GM12892 (cell line): ENCODE data around the gene MISP.

Experiments used
- DNase-seq: peaks from one replicate; pipeline ENCODE4 v3.0.0; 2011; ENCODE audit not compliant: insufficient read length
- FAIRE-seq: peaks from 2 replicates; lab custom pipeline; 2011; peaks lifted over from hg19 to GRCh38; lab: Jason Lieb, UNC
- POLR2A ChIP-seq: IDR thresholded peaks from 2 replicates; pipeline ENCODE4 v1.6.1; 2011; ENCODE audit warnings: low read depth, low read length, control low read depth
- POLR2AphosphoS5 ChIP-seq: IDR thresholded peaks from 2 replicates; pipeline ENCODE4 v1.6.1; 2011; ENCODE audit warnings: low read depth, low read length, control low read depth
- TAF1 ChIP-seq: IDR thresholded peaks from 2 replicates; pipeline ENCODE4 v1.6.1; 2011; ENCODE audit warnings: low read depth, mild to moderate bottlenecking, control low read depth, low read length, borderline replicate concordance

Gene MISP

GRCh38 chr19:715347-715746 is 35.6 kb upstream of the MISP start:
- no peak for DNase-seq
- TF ChIP-seq POLR2A = no peak
- no peak for TF ChIP-seq TAF1
- no peak for TF ChIP-seq POLR2AphosphoS5
- FAIRE-seq = no peak

GRCh38 chr19:718251-718951 is 32.5 kb upstream of the MISP start:
- TF ChIP-seq POLR2A = no peak
- no peak for TF ChIP-seq POLR2AphosphoS5
- FAIRE-seq (no peak), DNase-seq (no peak)

GRCh38 chr19:718991-719512 is 31.9 kb upstream of the MISP start:
- no peak for FAIRE-seq
- TF ChIP-seq POLR2AphosphoS5 (no peak), TAF1 (no peak), POLR2A (no peak)
- DNase-seq = no peak

GRCh38 chr19:719636-720344 is 31.1 kb upstream of the MISP start:
- DNase-seq (no peak), FAIRE-seq (no peak)
- TF ChIP-seq TAF1 (no peak), POLR2A (no peak), POLR2AphosphoS5 (no peak)

- DNase-seq = no peak
- TF ChIP-seq POLR2A (no peak), POLR2AphosphoS5 (no peak), TAF1 (no peak)
- no peak for FAIRE-seq
Measured at GRCh38 chr19:720345-721160, 30.4 kb upstream of the MISP start.

GRCh38 chr19:722553-723101 is 28.3 kb upstream of the MISP start:
- no peak for TF ChIP-seq TAF1
- DNase-seq (no peak), FAIRE-seq (no peak)

DNA sequence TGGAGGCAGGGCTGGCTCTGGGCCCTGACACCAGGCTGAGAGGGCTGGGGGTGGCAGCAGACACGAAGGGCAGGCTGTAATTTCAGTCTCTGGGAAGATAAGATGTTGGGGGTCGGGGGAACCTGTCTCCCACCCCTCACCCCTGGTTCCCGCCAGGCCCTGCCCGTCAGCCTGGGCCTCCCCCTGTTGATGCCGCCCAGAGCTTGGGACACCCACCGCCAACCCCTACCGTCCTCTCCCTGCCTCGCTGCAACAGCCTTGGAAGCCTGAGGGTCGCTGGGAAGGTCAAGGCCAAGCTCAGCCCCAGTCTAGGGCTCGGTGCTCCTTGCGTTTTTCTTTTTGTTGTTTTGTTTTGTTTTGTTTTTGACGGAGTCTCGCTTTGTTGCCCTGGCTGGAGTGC is 27.7 kb upstream of the MISP start:
- TF ChIP-seq POLR2AphosphoS5 (no peak), POLR2A (no peak), TAF1 (no peak)
- FAIRE-seq = no peak

GRCh38 chr19:723714-724113 is 27.2 kb upstream of the MISP start:
- no peak for TF ChIP-seq TAF1
- no peak for FAIRE-seq
- DNase-seq = no peak

More for the DNA sequence above, 27.7 kb upstream of the MISP start:
- DNase-seq = no peak

- no peak for FAIRE-seq
- no peak for TF ChIP-seq POLR2A
- no peak for TF ChIP-seq TAF1
Measured at GRCh38 chr19:725461-726089, 25.3 kb upstream of the MISP start.

GRCh38 chr19:726993-727956 is 23.6 kb upstream of the MISP start:
- DNase-seq (no peak), FAIRE-seq (no peak)
- TF ChIP-seq TAF1 (no peak), POLR2AphosphoS5 (no peak), POLR2A (no peak)

More at GRCh38 chr19:725461-726089, 25.3 kb upstream of the MISP start:
- no peak for DNase-seq
